A673 (cell line): ENCODE measurements around the gene SLC16A3.

Experiments used
- EZH2 ChIP-seq: fragments of 200-600 bp; sonication (generic); IDR thresholded peaks from 2 replicates; pipeline ENCODE4 v1.6.1; 2017; ENCODE audit warnings: borderline replicate concordance, low read depth, mild to moderate bottlenecking, mixed read lengths, antibody characterized with exemption, low read length; ENCODE audit not compliant: poor library complexity, severe bottlenecking
- TF ChIP-seq, protein P1 (sequence below): fragments of 300-800, 200-600 bp; sonication (generic); conservative IDR thresholded peaks from 2 replicates; pipeline ENCODE4 v1.5.1; 2017; ENCODE audit warnings: low read depth, mild to moderate bottlenecking, antibody characterized with exemption, low read length, moderate library complexity, mixed read lengths

DNA sequence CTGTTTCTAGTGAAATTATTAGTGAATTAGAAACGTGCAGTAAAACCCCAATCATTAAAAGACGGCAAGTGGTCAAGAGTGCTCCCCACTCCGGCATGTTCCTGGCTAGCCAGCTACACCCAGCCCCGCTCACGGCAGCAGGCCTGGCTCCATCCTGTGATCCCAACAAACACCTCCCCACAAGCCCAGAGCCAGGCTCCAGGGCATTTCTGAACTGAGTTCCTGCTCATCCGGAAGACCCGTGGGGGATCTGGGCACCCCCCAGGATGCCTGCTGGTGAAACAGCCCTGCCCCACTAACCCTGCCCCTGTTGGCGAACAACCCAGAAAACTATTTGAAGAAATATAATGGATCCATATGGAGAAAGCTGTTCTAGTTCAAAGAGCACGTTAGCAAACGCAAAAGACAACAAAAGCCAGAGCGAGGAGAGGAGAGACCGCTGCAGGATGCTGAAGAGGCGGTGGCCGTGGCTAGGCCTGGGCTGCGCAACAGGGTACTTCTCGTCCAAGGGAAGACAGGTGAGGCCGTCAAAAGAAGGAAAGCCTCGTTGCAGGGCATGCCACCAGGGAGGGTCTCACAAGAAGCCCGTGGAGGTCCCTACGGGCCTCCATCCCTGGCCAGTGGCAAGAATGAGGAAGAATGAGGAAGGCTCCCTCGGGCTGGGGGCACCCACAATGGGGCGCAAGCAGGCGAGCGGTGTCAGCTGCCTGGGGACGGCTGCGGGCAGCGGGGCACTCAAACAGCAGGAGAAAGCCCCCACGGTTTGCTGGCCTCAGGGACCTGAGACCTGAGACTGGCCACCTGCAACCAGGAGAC is 19.2 kb downstream of the SLC16A3 start:
- TF ChIP-seq, protein P1, sequence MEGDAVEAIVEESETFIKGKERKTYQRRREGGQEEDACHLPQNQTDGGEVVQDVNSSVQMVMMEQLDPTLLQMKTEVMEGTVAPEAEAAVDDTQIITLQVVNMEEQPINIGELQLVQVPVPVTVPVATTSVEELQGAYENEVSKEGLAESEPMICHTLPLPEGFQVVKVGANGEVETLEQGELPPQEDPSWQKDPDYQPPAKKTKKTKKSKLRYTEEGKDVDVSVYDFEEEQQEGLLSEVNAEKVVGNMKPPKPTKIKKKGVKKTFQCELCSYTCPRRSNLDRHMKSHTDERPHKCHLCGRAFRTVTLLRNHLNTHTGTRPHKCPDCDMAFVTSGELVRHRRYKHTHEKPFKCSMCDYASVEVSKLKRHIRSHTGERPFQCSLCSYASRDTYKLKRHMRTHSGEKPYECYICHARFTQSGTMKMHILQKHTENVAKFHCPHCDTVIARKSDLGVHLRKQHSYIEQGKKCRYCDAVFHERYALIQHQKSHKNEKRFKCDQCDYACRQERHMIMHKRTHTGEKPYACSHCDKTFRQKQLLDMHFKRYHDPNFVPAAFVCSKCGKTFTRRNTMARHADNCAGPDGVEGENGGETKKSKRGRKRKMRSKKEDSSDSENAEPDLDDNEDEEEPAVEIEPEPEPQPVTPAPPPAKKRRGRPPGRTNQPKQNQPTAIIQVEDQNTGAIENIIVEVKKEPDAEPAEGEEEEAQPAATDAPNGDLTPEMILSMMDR, result no peak
- no peak for TF ChIP-seq EZH2
